GM12878 (cell line): ENCODE results near the gene MMP11. TPM values are rescaled to one million over a fixed set of nuclear protein-coding genes. Genes with fewer than 3 reads are reported as not detected.

ENCODE experiments used
- ATAC-seq: fragments of 200-7000 bp; cut with Tn5 transposase; 3 replicates; pipeline ENCODE4 v1.9.1; 2020; ENCODE audit warnings: mild to moderate bottlenecking, moderate library complexity
- BruUV-seq: library from RNA; stranded (reverse); fragments of 400-500 nt; replicated peaks from 2 replicates; lab custom pipeline; 2021; lab: Mats Ljungman, UMichigan
- CTCF ChIA-PET: fragments of 300-600 bp; sonication (Branson Sonifier 250); formaldehyde crosslinking; extraction: SDS; loops from one replicate; lab custom pipeline; 2021; ENCODE audit warnings: inconsistent platforms; lab: Yijun Ruan, JAX
- POLR2A ChIA-PET: fragments of 350-600 bp; formaldehyde crosslinking; extraction: SDS; loops from one replicate; lab custom pipeline; 2021; ENCODE audit warnings: inconsistent platforms; lab: Charles Lee
- RAD21 ChIA-PET: fragments of 300-600 bp; sonication (Branson Sonifier 250); formaldehyde crosslinking; loops from one replicate; lab custom pipeline; 2023; ENCODE audit warnings: antibody characterized with exemption; ENCODE audit not compliant: unreplicated experiment; lab: Charles Lee
- SMC1A ChIA-PET: fragments of 300-600 bp; sonication (Branson Sonifier 250); formaldehyde crosslinking; loops from one replicate; lab custom pipeline; 2023; ENCODE audit not compliant: unreplicated experiment, uncharacterized antibody; lab: Charles Lee
- DNase-seq: peaks from one replicate; pipeline ENCODE4 v3.0.0-alpha.2; 2011; ENCODE audit warnings: low read depth, low spot score
- FAIRE-seq: peaks from 3 replicates; lab custom pipeline; 2011; peaks lifted over from hg19 to GRCh38; lab: Jason Lieb, UNC
- H2AFZ ChIP-seq: 2 replicates; pipeline ENCODE4 v1.6.0; 2011; ENCODE audit warnings: low read depth, low read length, control low read depth; ENCODE audit not compliant: control insufficient read depth
- H3K27ac ChIP-seq: 2 replicates; pipeline ENCODE4 v1.5.1; 2011; ENCODE audit warnings: control low read depth; ENCODE audit not compliant: control insufficient read depth, insufficient read depth
- H3K27me3 ChIP-seq, 2 experiments: replicated peaks in 1 of 2; 2 replicates each; pipeline versions ENCODE4 v1.6.0 to v1.6.1; 2011; ENCODE audit warnings: low read length in 1 of 2; ENCODE audit not compliant: control insufficient read depth in 2 of 2, insufficient read depth in 2 of 2
- H3K36me3 ChIP-seq, 2 experiments: 2 replicates each; pipeline ENCODE4 v1.5.1; 2011; ENCODE audit warnings: low read length in 1 of 2; ENCODE audit not compliant: control insufficient read depth in 2 of 2, insufficient read depth in 2 of 2
- H3K4me1 ChIP-seq: 2 replicates; pipeline ENCODE4 v1.6.1; 2011; ENCODE audit warnings: mild to moderate bottlenecking, low read length, moderate library complexity, mixed read lengths; ENCODE audit not compliant: control insufficient read depth, insufficient read depth
- H3K4me2 ChIP-seq: 2 replicates; pipeline ENCODE4 v1.6.0; 2011; ENCODE audit warnings: control low read depth; ENCODE audit not compliant: control insufficient read depth, insufficient read depth
- H3K4me3 ChIP-seq: fragments of 200-600 bp; sonication (generic); 2 replicates; pipeline ENCODE4 v1.5.1; 2016
- H3K79me2 ChIP-seq: 2 replicates; pipeline ENCODE4 v1.6.0; 2011; ENCODE audit warnings: low read length; ENCODE audit not compliant: control insufficient read depth, insufficient read depth
- H3K9ac ChIP-seq: 2 replicates; pipeline ENCODE4 v1.8.0; 2011; ENCODE audit warnings: low read length, control low read depth, mixed read lengths; ENCODE audit not compliant: control insufficient read depth, insufficient read depth
- H3K9me3 ChIP-seq: replicated peaks from 3 replicates; pipeline ENCODE4 v1.5.1; 2011; ENCODE audit warnings: mild to moderate bottlenecking, low read length; ENCODE audit not compliant: control insufficient read depth, insufficient read depth
- H4K20me1 ChIP-seq: 2 replicates; pipeline ENCODE4 v1.6.0; 2011; ENCODE audit not compliant: control insufficient read depth, insufficient read depth
- ATF7 ChIP-seq: fragments of 450-650 bp; IDR thresholded peaks from 2 replicates; pipeline ENCODE4 v1.6.1; 2016; ENCODE audit warnings: low read depth, mild to moderate bottlenecking
- EZH2 ChIP-seq: IDR thresholded peaks from 2 replicates; pipeline ENCODE4 v1.6.1; 2012; ENCODE audit warnings: low read depth, mild to moderate bottlenecking, control low read depth, inconsistent platforms, low read length, borderline replicate concordance; ENCODE audit not compliant: control insufficient read depth
- GATAD2B ChIP-seq: fragments of 450-650 bp; conservative IDR thresholded peaks from 2 replicates; pipeline ENCODE4 v1.6.1; 2017; ENCODE audit warnings: low read depth, mild to moderate bottlenecking, moderate library complexity
- HDAC2 ChIP-seq: fragments of 200-600 bp; sonication (generic); IDR thresholded peaks from 2 replicates; pipeline ENCODE4 v1.6.1; 2017
- KAT2A ChIP-seq: conservative IDR thresholded peaks from 2 replicates; pipeline ENCODE4 v1.6.1; 2011; ENCODE audit warnings: low read depth, low read length; ENCODE audit not compliant: control insufficient read depth
- MEF2A ChIP-seq: IDR thresholded peaks from 2 replicates; pipeline ENCODE4 v1.6.1; 2011; ENCODE audit warnings: low read depth, mild to moderate bottlenecking, low read length, moderate library complexity; ENCODE audit not compliant: insufficient read depth
- MTA2 ChIP-seq: fragments of 450-650 bp; IDR thresholded peaks from 2 replicates; pipeline ENCODE4 v1.6.1; 2016; ENCODE audit warnings: low read depth, mild to moderate bottlenecking, moderate library complexity
- MYC ChIP-seq: IDR thresholded peaks from 2 replicates; pipeline ENCODE4 v1.6.1; 2011; ENCODE audit warnings: mild to moderate bottlenecking, low read length, moderate library complexity, inconsistent platforms; ENCODE audit not compliant: insufficient read depth, insufficient replicate concordance, insufficient read length, severe bottlenecking
- PML ChIP-seq: IDR thresholded peaks from 2 replicates; pipeline ENCODE4 v1.6.1; 2012; ENCODE audit warnings: low read length, inconsistent platforms
- RCOR1 ChIP-seq: conservative IDR thresholded peaks from 2 replicates; pipeline ENCODE4 v1.6.1; 2012; ENCODE audit warnings: low read depth, low read length, improper control_type of control experiment
- TAF1 ChIP-seq: IDR thresholded peaks from 2 replicates; pipeline ENCODE4 v1.6.1; 2011; ENCODE audit warnings: mild to moderate bottlenecking, low read depth, low read length, borderline replicate concordance
- TCF3 ChIP-seq: IDR thresholded peaks from 2 replicates; pipeline ENCODE4 v1.6.1; 2012; ENCODE audit warnings: low read depth, mild to moderate bottlenecking, low read length, borderline replicate concordance; ENCODE audit not compliant: insufficient read depth
- YY1 ChIP-seq: IDR thresholded peaks from 2 replicates; pipeline ENCODE4 v1.6.1; 2011; ENCODE audit warnings: low read depth, mild to moderate bottlenecking, low read length
- ZNF207 ChIP-seq: fragments of 450-650 bp; IDR thresholded peaks from 2 replicates; pipeline ENCODE4 v1.6.1; 2014; ENCODE audit warnings: antibody characterized with exemption, mild to moderate bottlenecking, borderline replicate concordance
- ZZZ3 ChIP-seq: IDR thresholded peaks from 2 replicates; pipeline ENCODE4 v1.6.1; 2011; ENCODE audit warnings: low read depth; ENCODE audit not compliant: control insufficient read depth, insufficient read length
- WGBS: methylation state at CpG from one replicate; pipeline ENCODE4 v1.1.6; 2016; ENCODE audit warnings: low lambda C conversion rate; ENCODE audit not compliant: insufficient replicate concordance, insufficient coverage; ENCODE audit errors: missing lambda C conversion rate; 5-methylcytosine and 5-hydroxymethylcytosine counted together
- in situ Hi-C: fragments of 300-500 bp; cut with MboI; formaldehyde crosslinking; loops from 9 replicates; pipeline ENCODE4 v1.14.3; 2018; ENCODE audit warnings: mixed read lengths
- intact Hi-C: fragments of 100-400 bp; cut with micrococcal nuclease; formaldehyde crosslinking; loops from one replicate; pipeline ENCODE4 v1.14.2; 2022; ENCODE audit not compliant: unreplicated experiment
- polyA plus RNA-seq, 11 experiments: library from polyadenylated mRNA; depleted of rRNA in 4 of 11; unstranded in 6 of 11; stranded (reverse) in 5 of 11; fragments of >200 nt; fragmentation: Nextera tagmentation in 4 of 11; fragmentation: Illumina TruSeq in 1 of 11; extraction: Ambion mirVana in 4 of 11; extraction: Trizol in 1 of 11; gene quantifications; 1 replicate in 1 of 11; 2 replicates in 10 of 11; pipeline versions ENCODE4 v1.2.1 to v1.2.3, GENCODE V29; 2011 to 2016; ENCODE audit warnings: inconsistent platforms in 2 of 11, missing spikeins in 2 of 11, low read depth in 1 of 11
- total RNA-seq, 4 experiments: library from RNA; depleted of rRNA in 3 of 4; stranded (reverse); fragments of >200 nt in 3 of 4; fragmentation: Illumina TruSeq in 1 of 4; extraction: Trizol in 1 of 4; gene quantifications; 2 replicates each; pipeline versions ENCODE4 v1.2.1 to v1.2.3, GENCODE V29; 2013 to 2021
- TF ChIP-seq, protein P1 (sequence below): fragments of 450-650 bp; IDR thresholded peaks from 2 replicates; pipeline ENCODE4 v1.6.1; 2014; ENCODE audit warnings: mild to moderate bottlenecking

The MMP11 gene
- total and polyA plus RNA-seq, 10 of the 15 experiments (the other 5 are each of a cell fraction or from before 2014, with no cell fraction given), result 0.03 to 1.1 (median 0.31) TPM; not detected in 2

DNA sequence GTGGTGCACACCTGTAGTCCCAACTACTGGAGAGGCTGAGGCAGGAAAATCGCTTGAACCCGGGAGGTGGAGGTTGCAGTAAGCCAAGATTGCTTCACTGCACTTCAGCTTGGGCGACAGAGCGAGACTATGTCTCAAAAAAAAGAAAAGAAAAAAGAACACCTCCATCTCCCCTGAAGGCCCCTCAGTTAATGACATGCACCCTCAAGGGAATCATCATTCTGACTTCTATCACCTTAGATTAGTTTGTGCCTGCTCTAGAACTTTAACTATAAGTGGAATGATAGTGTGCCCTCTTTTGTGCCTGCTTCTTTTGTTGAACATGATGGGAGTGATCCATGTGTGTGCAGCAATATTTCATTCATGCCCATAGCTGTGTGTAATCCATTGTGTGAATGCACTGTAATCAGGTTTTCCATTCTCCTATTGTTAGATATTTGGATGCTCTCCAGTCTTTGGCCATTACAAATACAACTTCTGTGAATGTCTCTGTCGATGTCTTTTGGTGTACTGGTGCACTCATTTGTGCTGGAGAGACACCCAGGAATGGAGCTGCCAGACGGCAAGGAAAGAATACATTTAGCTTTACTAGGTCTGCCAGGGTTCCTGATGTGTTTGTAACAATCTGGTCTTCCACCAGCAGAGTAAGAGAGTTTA is 17.5 kb upstream of the MMP11 start:
- POLR2A ChIA-PET, result interaction anchor here (0.7 to 1.4 kb wide), 4 partner anchors 8 to 67 kb away, joined by 3 to 7 read pairs (median 3); no protein-coding TSS in a partner anchor
- no peak for TF ChIP-seq YY1
- no peak for TF ChIP-seq TCF3
- TF ChIP-seq KAT2A, result no peak
- no peak for TF ChIP-seq ATF7
- no peak for TF ChIP-seq EZH2
- TF ChIP-seq PML, result no peak
- no peak for TF ChIP-seq ZNF207
- TF ChIP-seq ZZZ3, result no peak
- TF ChIP-seq MTA2, result no peak
- TF ChIP-seq RCOR1, result no peak
- no peak for TF ChIP-seq GATAD2B
- no peak for TF ChIP-seq MYC
- no peak for TF ChIP-seq MEF2A
- no peak for TF ChIP-seq HDAC2
- TF ChIP-seq TAF1, result no peak
- TF ChIP-seq, protein P1, sequence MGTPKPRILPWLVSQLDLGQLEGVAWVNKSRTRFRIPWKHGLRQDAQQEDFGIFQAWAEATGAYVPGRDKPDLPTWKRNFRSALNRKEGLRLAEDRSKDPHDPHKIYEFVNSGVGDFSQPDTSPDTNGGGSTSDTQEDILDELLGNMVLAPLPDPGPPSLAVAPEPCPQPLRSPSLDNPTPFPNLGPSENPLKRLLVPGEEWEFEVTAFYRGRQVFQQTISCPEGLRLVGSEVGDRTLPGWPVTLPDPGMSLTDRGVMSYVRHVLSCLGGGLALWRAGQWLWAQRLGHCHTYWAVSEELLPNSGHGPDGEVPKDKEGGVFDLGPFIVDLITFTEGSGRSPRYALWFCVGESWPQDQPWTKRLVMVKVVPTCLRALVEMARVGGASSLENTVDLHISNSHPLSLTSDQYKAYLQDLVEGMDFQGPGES, result no peak
- TF ChIP-seq, all 136 proteins: peak for 0
- DNase-seq (no peak), FAIRE-seq (no peak), ATAC-seq (no peak)
- intact Hi-C loops, result no loop called here
- SMC1A ChIA-PET, result interaction anchor here (1.0 to 2.0 kb wide), 2 partner anchors 12 to 57 kb away, joined by 3 to 7 read pairs; partner anchors contain the start of gene CHCHD10
- peak overlapping the region; percentile 21; the same call in 1 of the 2 replicates for H2AFZ ChIP-seq
- RAD21 ChIA-PET, result interaction anchor here (1.6 kb wide), 1 partner anchor 34 kb away, joined by 3 read pairs; no protein-coding TSS in a partner anchor
- H3K79me2 ChIP-seq, result no peaks in the 10 kb centered on the region
- no peak overlapping the region for H3K9ac ChIP-seq
- H3K36me3 ChIP-seq, result no peaks in the 10 kb centered on the region
- no peak overlapping the region for H3K27ac ChIP-seq
- BruUV-seq, result no TSS peak
- in situ Hi-C loops, result no loop called here
- CTCF ChIA-PET, result interaction anchor here (0.7 to 1.9 kb wide), 4 partner anchors 11 to 164 kb away, joined by 3 to 8 read pairs (median 4); partner anchors contain the start of gene MIF
- no peaks in the 10 kb centered on the region for H4K20me1 ChIP-seq
- WGBS, result 19% methylated on average over 6 of the region's 6 CpGs
- H3K27me3 ChIP-seq, result no peaks in the 10 kb centered on the region
- no peak overlapping the region for H3K4me3 ChIP-seq
- peaks cover 30% of the 10 kb centered on the region for H3K4me1 ChIP-seq
- no peak overlapping the region for H3K4me2 ChIP-seq
- no peaks in the 10 kb centered on the region for H3K9me3 ChIP-seq
